ENCODE measurements around the gene GRK5.

DNA sequence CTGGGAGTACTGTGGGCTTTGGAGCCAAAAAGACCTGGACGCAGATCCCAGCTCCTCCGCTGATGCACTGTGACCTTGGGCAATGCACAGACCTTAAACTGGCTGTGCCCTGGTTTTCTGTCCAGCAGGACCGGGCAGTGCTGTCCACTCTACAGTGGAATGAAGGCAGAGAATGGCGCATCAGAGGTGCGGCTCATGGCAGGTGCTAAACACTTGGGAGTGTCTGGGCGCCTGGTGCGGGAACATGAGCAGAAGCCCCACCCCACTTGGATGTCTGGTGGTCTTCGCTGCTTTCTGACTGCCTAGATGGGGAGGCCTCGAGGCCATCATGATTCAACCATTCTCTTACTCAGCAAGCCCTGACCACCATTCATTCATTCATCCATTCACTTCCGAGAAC lies 153.7 kb downstream of the GRK5 start:
- TF ChIP-seq, protein P1, sequence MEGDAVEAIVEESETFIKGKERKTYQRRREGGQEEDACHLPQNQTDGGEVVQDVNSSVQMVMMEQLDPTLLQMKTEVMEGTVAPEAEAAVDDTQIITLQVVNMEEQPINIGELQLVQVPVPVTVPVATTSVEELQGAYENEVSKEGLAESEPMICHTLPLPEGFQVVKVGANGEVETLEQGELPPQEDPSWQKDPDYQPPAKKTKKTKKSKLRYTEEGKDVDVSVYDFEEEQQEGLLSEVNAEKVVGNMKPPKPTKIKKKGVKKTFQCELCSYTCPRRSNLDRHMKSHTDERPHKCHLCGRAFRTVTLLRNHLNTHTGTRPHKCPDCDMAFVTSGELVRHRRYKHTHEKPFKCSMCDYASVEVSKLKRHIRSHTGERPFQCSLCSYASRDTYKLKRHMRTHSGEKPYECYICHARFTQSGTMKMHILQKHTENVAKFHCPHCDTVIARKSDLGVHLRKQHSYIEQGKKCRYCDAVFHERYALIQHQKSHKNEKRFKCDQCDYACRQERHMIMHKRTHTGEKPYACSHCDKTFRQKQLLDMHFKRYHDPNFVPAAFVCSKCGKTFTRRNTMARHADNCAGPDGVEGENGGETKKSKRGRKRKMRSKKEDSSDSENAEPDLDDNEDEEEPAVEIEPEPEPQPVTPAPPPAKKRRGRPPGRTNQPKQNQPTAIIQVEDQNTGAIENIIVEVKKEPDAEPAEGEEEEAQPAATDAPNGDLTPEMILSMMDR (conservative IDR thresholded peaks at IDR 0.05 in 1 of 2, IDR thresholded peaks at IDR 0.05 in 1 of 2; ENCODE audit: extremely low read depth in 1 of 2, insufficient read depth in 1 of 2, low read depth in 1 of 2, low read length in 2 of 2), result no peak
- no peak for TF ChIP-seq EZH2 (IDR thresholded peaks at IDR 0.05; ENCODE audit: borderline replicate concordance, low read length)

All from mammary epithelial cell (primary cell).